HG03064 (cell line): ENCODE data around the gene ABLIM2.

Source experiments
- ATAC-seq: cut with Tn5 transposase; IDR thresholded peaks from one replicate; pipeline ENCODE4 v1.9.1; 2021; ENCODE audit warnings: low read depth; ENCODE audit not compliant: unreplicated experiment

ABLIM2 gene

GRCh38 chr4:8089862-8090261 lies 68.8 kb downstream of the ABLIM2 start:
- no peak for ATAC-seq

DNA sequence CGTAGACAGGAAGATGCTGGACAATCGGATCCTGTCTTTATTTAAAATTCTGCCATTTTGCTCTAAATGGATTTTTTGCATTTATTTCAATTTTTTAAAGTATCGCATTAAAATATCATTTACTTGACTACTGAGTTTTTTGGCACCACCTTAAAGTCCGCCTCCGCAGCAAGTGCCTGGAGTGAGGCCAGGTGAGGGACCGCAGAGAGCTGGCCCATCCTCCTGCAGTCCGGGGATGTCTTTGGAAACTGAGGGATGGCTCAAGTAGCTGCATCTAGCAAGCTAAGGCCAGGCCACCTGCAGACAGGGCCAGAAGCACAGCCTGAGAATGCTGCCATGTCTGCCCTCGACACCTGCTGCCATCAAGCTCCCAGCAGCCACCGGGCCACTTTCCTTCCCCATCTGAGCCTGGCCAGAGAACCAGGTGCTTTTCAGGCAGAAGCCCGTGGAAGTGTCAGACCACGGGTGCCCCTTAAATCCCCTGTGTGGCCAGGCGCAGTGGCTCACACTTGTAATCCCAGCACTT lies 69.6 kb downstream of the ABLIM2 start:
- no peak for ATAC-seq

- no peak for ATAC-seq
These were observed 70.6 kb downstream of the ABLIM2 start for GRCh38 chr4:8087921-8088495.

GRCh38 chr4:8086783-8087445 lies 71.7 kb downstream of the ABLIM2 start:
- no peak for ATAC-seq

GRCh38 chr4:8085491-8086117 lies 73.0 kb downstream of the ABLIM2 start:
- no peak for ATAC-seq

GRCh38 chr4:8084712-8085490 lies 73.7 kb downstream of the ABLIM2 start:
- no peak for ATAC-seq

GRCh38 chr4:8084031-8084660 lies 74.5 kb downstream of the ABLIM2 start:
- no peak for ATAC-seq

- ATAC-seq: no peak
These were observed 75.4 kb downstream of the ABLIM2 start for GRCh38 chr4:8083086-8083825.

GRCh38 chr4:8082517-8083055 lies 76.0 kb downstream of the ABLIM2 start:
- ATAC-seq: no peak

GRCh38 chr4:8081621-8082516 lies 76.7 kb downstream of the ABLIM2 start:
- ATAC-seq: no peak

DNA sequence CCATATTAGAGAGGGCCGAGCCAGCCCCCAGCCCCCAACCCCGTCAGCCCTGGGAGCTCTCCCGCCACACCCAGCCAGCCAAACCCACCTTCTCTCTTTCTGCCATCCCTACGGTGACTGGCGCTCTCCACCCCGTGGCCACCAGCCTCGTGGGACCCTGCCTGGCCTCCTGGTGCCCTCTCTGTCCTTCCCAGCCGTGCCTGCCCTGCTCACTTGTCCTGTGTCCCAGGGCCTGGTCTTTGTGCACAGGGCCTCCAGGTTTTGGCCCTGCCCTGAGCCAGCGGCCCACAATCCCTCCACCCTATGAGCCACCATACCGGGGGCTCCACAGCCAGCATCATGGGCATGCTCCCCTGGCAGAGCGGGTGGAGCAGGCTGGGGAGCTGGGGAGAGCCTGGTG lies 77.4 kb downstream of the ABLIM2 start:
- ATAC-seq: no peak

DNA sequence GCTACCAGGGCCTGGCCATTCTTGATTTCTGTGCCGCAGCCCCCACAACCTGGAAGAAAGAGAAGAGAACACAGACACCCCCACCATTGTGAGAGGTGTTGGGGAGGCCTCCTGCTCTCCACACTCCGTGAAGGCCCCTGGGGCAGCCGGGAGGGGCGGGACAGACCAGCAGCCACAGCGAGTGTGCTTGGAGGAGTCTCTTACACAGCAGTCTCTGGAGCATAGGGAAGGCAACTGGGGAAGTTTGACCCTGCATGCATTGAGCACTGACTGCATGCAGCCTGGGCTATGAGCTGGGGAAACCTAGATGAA lies 77.9 kb downstream of the ABLIM2 start:
- no peak for ATAC-seq

DNA sequence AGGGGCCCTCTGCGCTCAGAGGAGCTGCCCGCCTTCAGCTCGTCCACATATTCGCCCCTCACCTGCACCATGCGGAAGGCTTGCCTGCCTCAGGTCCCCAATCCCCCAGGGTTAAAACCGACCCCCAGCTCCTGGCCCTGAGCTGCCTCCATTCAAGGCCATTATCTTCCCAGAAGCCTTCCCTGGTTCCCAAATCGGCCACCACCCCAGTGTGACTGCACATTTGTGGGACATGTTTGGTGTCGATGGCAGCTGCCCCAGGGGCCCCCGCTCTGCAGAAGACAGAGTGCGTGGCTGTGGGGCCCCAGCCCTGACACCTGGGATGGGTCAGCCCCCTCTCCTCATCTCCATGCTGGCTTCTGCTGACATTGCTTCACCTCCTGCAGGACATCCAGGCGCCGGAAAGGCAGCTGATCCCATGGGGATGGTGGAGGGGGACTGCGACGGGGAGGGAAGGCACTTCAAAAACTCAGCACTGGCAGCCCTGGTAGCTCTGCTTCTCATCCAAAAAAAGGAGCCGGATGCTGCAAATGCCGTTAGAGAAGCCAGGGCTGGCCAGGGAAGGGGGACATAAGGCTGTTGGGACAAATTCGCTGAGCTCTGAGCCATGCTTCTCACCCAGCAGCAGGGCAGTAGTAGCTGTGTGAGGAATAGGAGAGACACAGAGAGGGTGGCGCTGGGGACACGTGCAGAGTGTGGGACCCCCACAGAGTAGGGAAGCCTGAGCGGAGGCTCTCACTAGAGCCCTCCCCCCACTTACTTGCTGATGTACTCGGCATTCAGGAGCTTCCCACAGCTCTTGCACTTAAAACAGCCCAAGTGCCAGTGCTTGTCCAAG lies 78.5 kb downstream of the ABLIM2 start:
- no peak for ATAC-seq

DNA sequence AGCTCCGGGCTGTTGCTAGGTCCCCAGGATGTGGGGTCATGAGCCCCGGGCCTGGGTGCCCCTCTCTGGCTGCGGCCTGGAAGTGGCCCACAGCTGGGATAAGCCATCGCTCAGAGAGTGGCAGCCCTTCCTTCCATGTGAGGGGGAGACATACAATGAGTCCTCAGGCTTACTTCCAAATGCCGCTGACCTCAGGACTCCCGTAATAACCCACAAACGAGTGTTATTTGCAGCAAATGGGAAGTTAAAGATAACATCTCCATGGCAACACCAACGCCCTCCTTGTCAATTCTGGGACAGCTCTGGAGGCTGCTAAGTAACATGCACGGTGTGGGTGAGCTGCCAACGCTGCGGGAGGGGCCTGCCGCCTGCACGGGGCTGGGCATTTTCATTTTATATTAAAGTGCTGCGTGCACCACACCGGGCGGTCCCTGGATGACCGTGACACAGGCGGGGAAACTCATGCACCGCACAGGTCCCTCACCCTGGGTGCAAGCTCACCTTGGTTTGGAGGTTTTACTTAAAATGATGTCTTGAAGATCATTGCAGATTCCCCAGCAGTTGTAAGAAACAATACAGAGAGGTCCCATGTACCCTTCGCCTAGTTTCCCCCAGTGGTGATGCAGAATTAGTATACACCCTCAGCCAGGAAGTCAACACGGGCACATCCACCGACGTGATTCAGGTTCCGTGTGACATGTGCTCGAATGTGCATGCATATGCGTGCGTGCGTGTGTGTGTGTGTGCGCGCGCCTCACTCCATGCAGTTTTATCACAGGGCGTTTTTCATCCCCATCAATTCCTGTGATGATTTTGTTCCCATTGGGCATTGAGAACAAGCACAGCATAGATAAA lies 79.4 kb downstream of the ABLIM2 start:
- ATAC-seq: no peak

- no peak for ATAC-seq
These were observed 80.0 kb downstream of the ABLIM2 start for GRCh38 chr4:8078610-8079015.

DNA sequence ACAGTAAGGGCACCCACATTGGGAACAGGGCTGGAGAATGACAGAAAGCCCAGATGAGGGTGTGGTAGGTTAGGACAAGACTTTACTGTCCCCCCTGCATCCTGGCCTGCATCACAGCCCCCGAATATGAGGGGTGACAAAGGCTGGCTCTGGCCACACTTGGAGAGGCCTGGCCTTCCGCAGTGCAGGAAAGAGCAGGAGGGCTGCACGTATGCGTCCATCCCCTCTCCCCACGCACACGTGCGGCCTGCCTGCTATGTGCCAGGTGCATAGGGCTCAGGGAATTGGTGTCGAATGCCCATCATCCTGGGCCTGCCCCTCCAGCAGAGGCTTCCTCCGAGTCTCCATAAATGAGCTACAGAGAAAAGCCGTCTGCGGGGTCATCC lies 80.5 kb downstream of the ABLIM2 start:
- ATAC-seq: no peak
